ENCODE data around the gene AFAP1. TPM values are rescaled to one million over a fixed set of nuclear protein-coding genes. Genes with fewer than 3 reads are reported as not detected.

Gene AFAP1
- polyA plus RNA-seq, 1 experiment: 48.5 TPM

DNA sequence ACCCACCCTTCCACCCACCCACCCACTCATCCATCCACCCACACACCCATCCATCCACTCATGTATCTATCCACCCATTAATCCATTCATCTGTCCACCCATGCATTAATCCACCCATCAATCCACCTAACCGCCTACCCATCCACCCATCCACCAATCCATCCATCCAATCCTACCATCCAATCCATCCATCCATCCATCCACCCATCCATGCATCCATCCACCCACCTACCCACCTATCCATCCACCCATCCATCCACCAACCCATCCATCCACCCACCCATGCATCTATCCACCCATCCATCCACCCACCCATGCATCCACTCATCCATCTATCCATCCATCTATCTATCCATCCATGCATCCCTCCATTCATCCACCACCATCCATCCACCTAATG lies 34.8 kb upstream of the AFAP1 start:
- H3K36me3 ChIP-seq (ENCODE audit: control insufficient read depth, insufficient read depth, low read length): no peaks in the 10 kb centered on the region
- H3K27me3 ChIP-seq (ENCODE audit: control insufficient read depth, insufficient read depth, low read length): no peaks in the 10 kb centered on the region
- CTCF ChIA-PET: interaction anchor here (0.5 to 1.3 kb wide), 2 partner anchors 12 kb away, joined by 3 to 6 read pairs; no protein-coding TSS in a partner anchor
- POLR2A ChIA-PET: no interaction called here
- TF ChIP-seq, protein P1, sequence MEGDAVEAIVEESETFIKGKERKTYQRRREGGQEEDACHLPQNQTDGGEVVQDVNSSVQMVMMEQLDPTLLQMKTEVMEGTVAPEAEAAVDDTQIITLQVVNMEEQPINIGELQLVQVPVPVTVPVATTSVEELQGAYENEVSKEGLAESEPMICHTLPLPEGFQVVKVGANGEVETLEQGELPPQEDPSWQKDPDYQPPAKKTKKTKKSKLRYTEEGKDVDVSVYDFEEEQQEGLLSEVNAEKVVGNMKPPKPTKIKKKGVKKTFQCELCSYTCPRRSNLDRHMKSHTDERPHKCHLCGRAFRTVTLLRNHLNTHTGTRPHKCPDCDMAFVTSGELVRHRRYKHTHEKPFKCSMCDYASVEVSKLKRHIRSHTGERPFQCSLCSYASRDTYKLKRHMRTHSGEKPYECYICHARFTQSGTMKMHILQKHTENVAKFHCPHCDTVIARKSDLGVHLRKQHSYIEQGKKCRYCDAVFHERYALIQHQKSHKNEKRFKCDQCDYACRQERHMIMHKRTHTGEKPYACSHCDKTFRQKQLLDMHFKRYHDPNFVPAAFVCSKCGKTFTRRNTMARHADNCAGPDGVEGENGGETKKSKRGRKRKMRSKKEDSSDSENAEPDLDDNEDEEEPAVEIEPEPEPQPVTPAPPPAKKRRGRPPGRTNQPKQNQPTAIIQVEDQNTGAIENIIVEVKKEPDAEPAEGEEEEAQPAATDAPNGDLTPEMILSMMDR (IDR thresholded peaks at IDR 0.05; ENCODE audit: insufficient read depth, low read depth, low read length): no peak
- no peak for DNase-seq (ENCODE audit: low read depth)
- no peak overlapping the region for H3K4me3 ChIP-seq (ENCODE audit: low read depth, low read length)

DNA sequence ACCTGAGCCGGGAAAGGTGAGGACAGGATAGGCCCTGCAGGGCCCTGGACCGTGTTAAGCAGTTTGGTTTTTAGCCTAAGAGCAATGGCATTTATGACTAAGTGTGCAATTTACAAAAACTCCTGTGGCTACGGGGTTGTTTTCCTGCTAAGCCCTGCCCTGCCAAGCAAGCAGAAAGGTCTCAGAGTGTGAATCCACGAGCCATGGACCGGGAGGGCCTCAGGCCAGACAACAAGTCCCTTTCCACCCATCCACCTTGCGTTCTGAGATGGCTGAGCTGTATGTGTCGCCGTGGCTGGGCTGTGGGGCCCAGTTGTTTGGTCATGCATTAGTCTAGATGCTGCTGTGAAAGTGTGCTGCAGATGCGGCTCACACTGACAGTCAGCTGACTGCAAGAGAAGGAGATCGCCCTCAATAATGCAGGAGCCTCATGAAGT lies 33.9 kb upstream of the AFAP1 start:
- CTCF ChIA-PET: interaction anchor here (0.8 kb wide), 1 partner anchor 171 kb away, joined by 3 read pairs; no protein-coding TSS in a partner anchor

DNA sequence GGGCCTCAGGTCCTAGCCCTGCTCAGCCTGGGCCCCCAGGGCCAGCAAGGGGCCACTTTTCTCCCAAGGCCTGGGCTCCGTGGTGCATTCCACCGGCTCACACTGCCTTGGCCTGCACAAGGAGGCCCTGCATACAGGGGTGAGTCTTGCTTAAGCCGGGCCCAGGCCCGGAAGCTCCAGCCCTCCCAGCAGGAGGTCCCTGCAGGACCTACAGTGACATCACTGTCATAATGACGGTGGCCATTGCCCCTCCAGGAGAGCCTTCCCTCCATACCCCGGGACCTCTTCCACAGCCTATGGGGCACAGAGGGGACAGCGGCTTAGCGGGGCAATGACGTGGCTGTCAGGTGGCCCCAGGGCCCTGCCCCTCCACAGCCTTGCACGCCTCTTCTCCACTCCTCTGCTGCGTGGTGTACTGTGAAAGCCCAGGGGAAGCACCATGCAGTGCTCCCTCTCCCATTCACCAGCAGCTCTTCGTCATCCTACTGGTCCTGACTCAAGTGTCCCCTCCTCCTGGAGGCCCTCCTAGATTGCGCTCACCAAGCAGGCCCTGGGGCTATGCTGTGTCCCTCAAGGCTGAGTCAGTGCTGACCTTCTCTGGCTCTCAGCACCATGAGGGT lies 32.3 kb upstream of the AFAP1 start:
- ChIA-PET POLR2A (no interaction called here), CTCF (interaction anchor here (1.1 to 2.2 kb wide), 2 partner anchors 170 to 173 kb away, joined by 3 to 5 read pairs; no protein-coding TSS in a partner anchor)
- TF ChIP-seq, protein P1 (IDR thresholded peaks at IDR 0.05; ENCODE audit: insufficient read depth, low read depth, low read length): no peak
- DNase-seq (ENCODE audit: low read depth): no peak
- Histone ChIP-seq H3K36me3 (ENCODE audit: control insufficient read depth, insufficient read depth, low read length) (no peaks in the 10 kb centered on the region), H3K4me3 (ENCODE audit: low read depth, low read length) (no peak overlapping the region), H3K27me3 (ENCODE audit: control insufficient read depth, insufficient read depth, low read length) (no peaks in the 10 kb centered on the region)

More for the DNA sequence above, 33.9 kb upstream of the AFAP1 start:
- no peaks in the 10 kb centered on the region for H3K36me3 ChIP-seq (ENCODE audit: control insufficient read depth, insufficient read depth, low read length)
- TF ChIP-seq, protein P1 (IDR thresholded peaks at IDR 0.05; ENCODE audit: insufficient read depth, low read depth, low read length): no peak
- H3K4me3 ChIP-seq (ENCODE audit: low read depth, low read length): no peak overlapping the region
- DNase-seq (ENCODE audit: low read depth): no peak
- H3K27me3 ChIP-seq (ENCODE audit: control insufficient read depth, insufficient read depth, low read length): no peaks in the 10 kb centered on the region
- POLR2A ChIA-PET: no interaction called here

DNA sequence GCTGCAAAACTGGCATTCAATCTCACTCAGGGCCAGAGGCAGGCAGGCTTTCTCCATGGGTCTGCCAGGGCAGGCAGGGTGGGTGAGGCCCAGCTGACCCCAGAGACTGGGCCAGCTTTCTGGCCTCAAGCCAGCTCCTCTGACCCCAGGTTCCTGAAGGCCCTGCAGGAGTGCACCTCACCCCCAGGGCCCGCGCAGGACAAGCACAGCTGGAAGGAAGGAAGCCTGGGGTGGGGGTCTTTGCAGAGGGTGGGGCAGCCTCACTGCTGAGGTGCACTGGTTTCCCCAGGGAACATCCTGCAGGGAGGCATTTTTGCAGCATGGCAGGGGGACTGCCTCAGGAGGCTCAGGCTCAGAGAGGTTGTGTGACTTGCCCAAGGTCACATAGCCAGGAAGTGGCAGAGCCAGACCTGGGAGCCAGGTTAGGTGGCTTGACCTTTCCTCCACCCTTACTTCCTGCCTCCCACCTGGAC lies 31.5 kb upstream of the AFAP1 start:
- POLR2A ChIA-PET: no interaction called here

DNA sequence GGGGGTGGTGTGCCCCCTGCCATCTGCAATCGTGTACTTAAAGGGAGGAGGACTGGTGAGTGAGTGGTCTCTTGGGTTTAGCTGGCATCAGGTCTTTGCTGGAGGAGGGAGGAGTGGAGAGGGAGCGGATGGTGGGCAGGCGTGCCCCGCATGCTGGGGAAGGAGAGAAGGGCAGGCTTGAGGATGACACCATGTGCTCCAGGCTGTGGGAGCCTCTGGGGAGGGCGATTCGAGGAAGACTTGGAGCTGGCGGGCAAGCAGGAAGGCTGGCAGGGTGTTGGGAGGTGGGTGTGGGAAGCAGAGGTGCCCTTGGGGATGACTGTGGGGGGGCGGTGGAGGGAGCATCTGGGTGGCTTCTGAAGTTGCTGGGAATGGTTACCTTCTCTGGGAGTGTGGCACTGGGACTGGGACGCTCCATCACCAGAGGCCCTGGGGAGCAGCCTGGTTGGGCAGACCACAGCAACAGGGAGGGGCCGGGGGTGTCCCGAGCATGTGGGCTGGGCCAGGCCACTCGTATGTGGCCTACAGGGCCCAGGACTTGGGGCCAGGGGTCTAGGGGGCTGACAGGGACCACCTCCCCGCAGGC lies 30.8 kb upstream of the AFAP1 start:
- TF ChIP-seq, protein P1 (IDR thresholded peaks at IDR 0.05; ENCODE audit: insufficient read depth, low read depth, low read length): no peak
- ChIA-PET CTCF (interaction anchor here (2.2 kb wide), 1 partner anchor 168 kb away, joined by 5 read pairs; no protein-coding TSS in a partner anchor), POLR2A (no interaction called here)
- Histone ChIP-seq H3K36me3 (ENCODE audit: control insufficient read depth, insufficient read depth, low read length) (no peaks in the 10 kb centered on the region), H3K4me3 (ENCODE audit: low read depth, low read length) (no peak overlapping the region), H3K27me3 (ENCODE audit: control insufficient read depth, insufficient read depth, low read length) (peaks cover 1% of the 10 kb centered on the region; the same call in 1 of the 2 replicates)
- no peak for DNase-seq (ENCODE audit: low read depth)

More for the DNA sequence above, 31.5 kb upstream of the AFAP1 start:
- CTCF ChIA-PET: interaction anchor here (2.2 kb wide), 1 partner anchor 169 kb away, joined by 5 read pairs; no protein-coding TSS in a partner anchor
- no peak for DNase-seq (ENCODE audit: low read depth)
- Histone ChIP-seq H3K36me3 (ENCODE audit: control insufficient read depth, insufficient read depth, low read length) (no peaks in the 10 kb centered on the region), H3K4me3 (ENCODE audit: low read depth, low read length) (no peak overlapping the region), H3K27me3 (ENCODE audit: control insufficient read depth, insufficient read depth, low read length) (no peaks in the 10 kb centered on the region)
- TF ChIP-seq, protein P1 (IDR thresholded peaks at IDR 0.05; ENCODE audit: insufficient read depth, low read depth, low read length): no peak

All from BJ (cell line).